GM12878 (cell line): ENCODE measurements around the gene AMDHD2. TPM values are rescaled to one million over a fixed set of nuclear protein-coding genes. Genes with fewer than 3 reads are reported as not detected.

Experiments used
- EP300 ChIP-seq, 2 experiments: fragments of 150-350 bp in 1 of 2; IDR thresholded peaks; 2 replicates each; pipeline ENCODE4 v1.6.1; 2011 to 2012; ENCODE audit warnings: low read depth in 2 of 2, low read length in 2 of 2, borderline replicate concordance in 1 of 2, improper control_type of control experiment in 1 of 2, inconsistent platforms in 1 of 2; ENCODE audit not compliant: control insufficient read depth in 1 of 2
- EZH2 ChIP-seq: IDR thresholded peaks from 2 replicates; pipeline ENCODE4 v1.6.1; 2012; ENCODE audit warnings: low read depth, mild to moderate bottlenecking, control low read depth, inconsistent platforms, low read length, borderline replicate concordance; ENCODE audit not compliant: control insufficient read depth
- FOS ChIP-seq: IDR thresholded peaks from 3 replicates; pipeline ENCODE4 v1.6.1; 2011; ENCODE audit warnings: borderline replicate concordance; ENCODE audit not compliant: insufficient read length; ENCODE audit errors: extremely low read depth
- FOXM1 ChIP-seq: IDR thresholded peaks from 2 replicates; pipeline ENCODE4 v1.6.1; 2012; ENCODE audit warnings: low read depth, mild to moderate bottlenecking, inconsistent platforms, low read length, moderate library complexity
- MLLT1 ChIP-seq: fragments of 450-650 bp; IDR thresholded peaks from 2 replicates; pipeline ENCODE4 v1.6.1; 2016; ENCODE audit warnings: mild to moderate bottlenecking
- RBBP5 ChIP-seq: fragments of 200-600 bp; sonication (generic); conservative IDR thresholded peaks from 2 replicates; pipeline ENCODE4 v1.6.1; 2016
- ZSCAN29 ChIP-seq: fragments of 450-650 bp; IDR thresholded peaks from 2 replicates; pipeline ENCODE4 v1.6.1; 2017; ENCODE audit warnings: mild to moderate bottlenecking, moderate library complexity
- polyA plus RNA-seq, 11 experiments: library from polyadenylated mRNA; depleted of rRNA in 4 of 11; unstranded in 6 of 11; stranded (reverse) in 5 of 11; fragments of >200 nt; fragmentation: Nextera tagmentation in 4 of 11; fragmentation: Illumina TruSeq in 1 of 11; extraction: Ambion mirVana in 4 of 11; extraction: Trizol in 1 of 11; gene quantifications; 1 replicate in 1 of 11; 2 replicates in 10 of 11; pipeline versions ENCODE4 v1.2.1 to v1.2.3, GENCODE V29; 2011 to 2016; ENCODE audit warnings: inconsistent platforms in 2 of 11, missing spikeins in 2 of 11, low read depth in 1 of 11
- total RNA-seq, 4 experiments: library from RNA; depleted of rRNA in 3 of 4; stranded (reverse); fragments of >200 nt in 3 of 4; fragmentation: Illumina TruSeq in 1 of 4; extraction: Trizol in 1 of 4; gene quantifications; 2 replicates each; pipeline versions ENCODE4 v1.2.1 to v1.2.3, GENCODE V29; 2013 to 2021
- TF ChIP-seq, protein P1 (sequence below), 3 experiments: IDR thresholded peaks in 2 of 3; conservative IDR thresholded peaks in 1 of 3; 2 replicates each; pipeline ENCODE4 v1.5.1; 2011; ENCODE audit warnings: low read depth in 3 of 3, low read length in 3 of 3, mild to moderate bottlenecking in 3 of 3, control low read depth in 2 of 3, moderate library complexity in 2 of 3, inconsistent platforms in 1 of 3, mixed read lengths in 1 of 3; ENCODE audit not compliant: control insufficient read depth in 2 of 3, insufficient read depth in 1 of 3; ENCODE audit errors: extremely low read depth in 1 of 3

Gene AMDHD2
- total and polyA plus RNA-seq, 10 of the 15 experiments (the other 5 are each of a cell fraction or from before 2014, with no cell fraction given): 0.60 to 41.8 (median 24.3) TPM; not detected in 1

DNA sequence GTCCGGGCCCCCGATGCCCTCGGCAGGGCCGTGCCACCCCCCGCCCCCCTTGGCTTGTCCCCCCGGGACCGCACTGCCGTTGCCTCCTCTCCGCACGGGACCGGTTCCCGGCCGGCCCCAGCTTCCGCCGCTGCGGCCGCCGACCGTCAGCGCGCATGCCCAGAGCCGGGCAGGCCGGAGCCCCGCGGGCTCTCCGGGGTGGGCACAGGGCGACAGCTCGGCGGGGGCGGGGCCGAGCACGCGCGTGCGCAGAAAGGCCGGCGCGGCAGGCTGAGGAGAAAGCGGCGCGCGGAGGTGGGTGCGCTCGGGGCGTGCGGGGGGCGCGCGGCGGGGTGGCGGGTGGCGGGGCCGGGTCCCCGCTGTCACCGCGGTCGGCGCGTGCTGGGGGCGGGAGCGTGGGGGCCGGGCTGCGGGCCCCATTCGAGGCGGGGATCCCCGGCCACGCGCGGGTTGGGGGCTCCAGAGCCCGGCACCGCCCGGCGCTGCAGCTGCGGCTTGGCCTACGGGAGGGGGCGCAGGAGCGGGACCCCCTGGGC, 45.2 kb upstream of the AMDHD2 start, which contains the start of gene TBC1D24 (continued):
- TF ChIP-seq FOS: no peak
- no peak for TF ChIP-seq EZH2
- no peak for TF ChIP-seq MLLT1
- TF ChIP-seq, protein P1, sequence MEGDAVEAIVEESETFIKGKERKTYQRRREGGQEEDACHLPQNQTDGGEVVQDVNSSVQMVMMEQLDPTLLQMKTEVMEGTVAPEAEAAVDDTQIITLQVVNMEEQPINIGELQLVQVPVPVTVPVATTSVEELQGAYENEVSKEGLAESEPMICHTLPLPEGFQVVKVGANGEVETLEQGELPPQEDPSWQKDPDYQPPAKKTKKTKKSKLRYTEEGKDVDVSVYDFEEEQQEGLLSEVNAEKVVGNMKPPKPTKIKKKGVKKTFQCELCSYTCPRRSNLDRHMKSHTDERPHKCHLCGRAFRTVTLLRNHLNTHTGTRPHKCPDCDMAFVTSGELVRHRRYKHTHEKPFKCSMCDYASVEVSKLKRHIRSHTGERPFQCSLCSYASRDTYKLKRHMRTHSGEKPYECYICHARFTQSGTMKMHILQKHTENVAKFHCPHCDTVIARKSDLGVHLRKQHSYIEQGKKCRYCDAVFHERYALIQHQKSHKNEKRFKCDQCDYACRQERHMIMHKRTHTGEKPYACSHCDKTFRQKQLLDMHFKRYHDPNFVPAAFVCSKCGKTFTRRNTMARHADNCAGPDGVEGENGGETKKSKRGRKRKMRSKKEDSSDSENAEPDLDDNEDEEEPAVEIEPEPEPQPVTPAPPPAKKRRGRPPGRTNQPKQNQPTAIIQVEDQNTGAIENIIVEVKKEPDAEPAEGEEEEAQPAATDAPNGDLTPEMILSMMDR (IDR thresholded peaks at IDR 0.05 in 2 of 3, conservative IDR thresholded peaks at IDR 0.05 in 1 of 3; ENCODE audit: control insufficient read depth in 2 of 3, extremely low read depth in 1 of 3, insufficient read depth in 1 of 3, low read depth in 3 of 3, low read length in 3 of 3): no peak
- no peak for TF ChIP-seq FOXM1
- no peak for TF ChIP-seq ZSCAN29
- TF ChIP-seq EP300 (IDR thresholded peaks at IDR 0.05; ENCODE audit: borderline replicate concordance in 1 of 2, control insufficient read depth in 1 of 2, low read depth in 2 of 2, low read length in 2 of 2): no peak
- TF ChIP-seq RBBP5: no peak
